Measurements from ENCODE around the gene TPST1.

Gene TPST1

GRCh38 chr7:66239467-66239856 is 34.3 kb downstream of the TPST1 start:
- peak; percentile 27 for DNase-seq

GRCh38 chr7:66245008-66245407 is 39.9 kb downstream of the TPST1 start:
- DNase-seq: no peak

DNA sequence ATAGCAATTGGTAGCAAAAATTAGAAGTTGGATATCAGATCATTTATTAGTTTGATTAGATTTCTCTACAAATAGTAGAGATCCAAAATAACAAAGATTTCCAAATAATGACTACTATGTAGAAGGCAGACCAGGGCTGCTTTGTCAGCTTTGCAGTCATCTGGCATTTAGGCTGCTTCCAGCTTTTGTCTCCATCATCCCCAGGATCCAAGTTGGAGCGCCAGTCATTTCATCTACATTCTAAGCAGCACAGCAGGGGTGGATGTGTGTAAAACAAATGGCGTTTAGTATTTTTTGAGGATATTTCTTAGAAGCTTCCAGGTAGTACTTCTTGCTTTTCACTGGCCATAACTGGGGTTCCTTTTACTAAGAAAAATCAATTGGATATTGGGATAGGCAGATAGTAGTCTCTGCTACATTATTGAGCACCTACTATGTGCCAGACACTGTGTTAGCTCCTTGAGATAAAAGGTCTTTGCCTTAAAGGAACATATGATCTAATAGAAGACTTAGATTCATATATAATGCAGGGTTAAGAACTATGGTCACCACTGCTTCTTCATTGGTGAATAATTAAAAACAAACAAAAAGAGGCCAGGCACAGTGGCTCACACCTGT is 41.5 kb downstream of the TPST1 start:
- peak; percentile 19 for DNase-seq

- DNase-seq: peak; percentile 11
Observed at GRCh38 chr7:66247380-66248078, 42.4 kb downstream of the TPST1 start.

DNA sequence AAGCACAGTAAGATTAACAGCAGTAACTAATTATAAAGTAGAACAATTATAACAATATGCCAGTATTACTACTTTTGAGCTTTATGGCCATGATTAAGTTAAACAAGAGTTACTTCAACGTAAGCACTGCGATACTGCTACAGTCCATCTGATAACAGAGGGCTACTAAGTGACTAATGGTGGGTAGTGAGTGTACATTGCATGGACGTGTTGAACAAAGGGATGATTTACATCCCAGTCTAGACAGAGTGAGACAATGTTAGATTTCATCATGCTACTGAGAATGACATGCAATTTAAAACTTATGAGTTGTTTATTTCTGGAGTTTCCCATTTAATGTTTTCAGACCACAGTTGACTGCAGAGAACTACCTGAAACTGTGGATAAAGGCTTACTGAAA is 45.6 kb downstream of the TPST1 start:
- DNase-seq: peak; percentile 70

- DNase-seq: peak; percentile 32
Observed at GRCh38 chr7:66255534-66256100, 50.5 kb downstream of the TPST1 start.

DNA sequence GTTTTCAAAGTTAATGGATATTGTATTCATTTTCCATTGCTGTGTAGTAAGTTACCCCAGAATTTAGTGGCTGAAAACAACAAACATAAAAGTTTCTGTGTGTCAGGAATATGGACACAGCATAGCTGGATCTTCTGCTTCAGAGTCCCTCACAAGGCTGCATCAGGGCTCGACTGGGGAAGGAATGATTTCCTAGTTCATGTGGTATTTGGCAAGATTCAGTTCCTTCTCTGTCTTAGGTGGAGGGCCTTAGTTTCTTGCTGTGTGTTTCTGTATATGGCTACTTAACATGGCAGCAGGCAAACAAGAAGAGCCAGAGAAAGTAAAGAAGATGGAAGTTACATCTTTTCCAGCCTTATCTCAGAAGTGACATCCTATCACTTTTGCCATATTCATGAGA is 51.1 kb downstream of the TPST1 start:
- DNase-seq: no peak

DNA sequence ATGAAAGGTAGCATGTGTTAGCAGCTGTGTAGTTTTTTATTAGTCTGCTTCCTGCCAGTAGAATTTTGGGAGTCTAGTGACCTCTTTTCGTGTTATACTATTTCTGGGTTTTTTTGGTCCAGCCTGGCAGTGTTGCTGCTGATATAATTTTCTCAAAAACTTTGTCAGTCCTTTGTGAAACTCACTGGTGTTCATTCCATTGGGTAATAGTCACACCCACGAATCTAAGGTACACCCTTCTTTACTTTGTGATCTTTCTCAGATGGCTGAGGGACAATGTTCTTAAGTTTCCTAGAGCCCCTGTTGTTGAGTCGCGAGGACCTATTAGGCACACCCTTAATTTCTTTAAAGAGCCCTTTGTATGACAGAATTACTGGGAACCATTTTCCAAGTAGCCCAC is 52.3 kb downstream of the TPST1 start:
- peak; percentile 14 for DNase-seq

- DNase-seq: peak; percentile 21
Observed at GRCh38 chr7:66258409-66258808, 53.3 kb downstream of the TPST1 start.

GRCh38 chr7:66261941-66262340 is 56.8 kb downstream of the TPST1 start:
- DNase-seq: no peak

DNA sequence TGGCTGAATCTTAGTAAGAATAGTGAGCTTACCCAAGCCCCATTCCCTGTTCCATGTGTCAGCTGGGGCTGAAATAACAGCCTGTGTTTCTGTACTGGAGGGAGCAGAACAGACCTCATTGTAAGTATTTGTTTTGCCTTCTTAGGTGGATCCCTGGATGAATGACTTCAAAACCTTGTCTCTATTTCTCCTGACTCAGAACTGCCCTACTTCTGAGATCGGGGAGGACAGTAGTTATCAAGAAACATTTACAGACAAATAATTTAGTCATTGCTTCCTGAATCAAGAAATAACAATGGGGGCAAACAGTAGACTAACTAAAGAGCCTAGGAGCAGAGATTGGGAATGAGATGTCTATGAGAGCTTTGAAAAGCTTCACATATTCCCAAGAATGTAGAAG is 58.8 kb downstream of the TPST1 start:
- no peak for DNase-seq

- DNase-seq: peak; percentile 40
Observed at GRCh38 chr7:66265566-66265965, 60.4 kb downstream of the TPST1 start.

DNA sequence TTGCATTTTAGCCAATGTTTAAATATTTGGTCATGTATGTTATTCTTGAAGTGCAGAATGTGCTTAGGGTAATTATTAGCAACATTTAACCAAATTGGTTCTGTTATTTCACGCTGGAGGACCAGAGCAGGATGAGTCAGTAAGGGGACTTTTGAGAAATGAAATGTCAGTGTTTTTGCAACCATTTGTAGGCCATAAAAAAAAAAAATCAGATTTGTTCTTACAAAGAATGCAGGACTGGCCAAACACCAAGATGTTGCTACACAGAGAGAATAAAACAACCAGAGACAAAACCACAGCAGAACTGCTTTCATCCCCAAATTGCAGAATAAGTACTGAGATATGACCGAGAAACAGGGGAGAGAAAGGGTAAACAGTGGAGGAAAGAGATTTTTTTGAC is 62.1 kb downstream of the TPST1 start:
- peak; percentile 76 for DNase-seq

DNA sequence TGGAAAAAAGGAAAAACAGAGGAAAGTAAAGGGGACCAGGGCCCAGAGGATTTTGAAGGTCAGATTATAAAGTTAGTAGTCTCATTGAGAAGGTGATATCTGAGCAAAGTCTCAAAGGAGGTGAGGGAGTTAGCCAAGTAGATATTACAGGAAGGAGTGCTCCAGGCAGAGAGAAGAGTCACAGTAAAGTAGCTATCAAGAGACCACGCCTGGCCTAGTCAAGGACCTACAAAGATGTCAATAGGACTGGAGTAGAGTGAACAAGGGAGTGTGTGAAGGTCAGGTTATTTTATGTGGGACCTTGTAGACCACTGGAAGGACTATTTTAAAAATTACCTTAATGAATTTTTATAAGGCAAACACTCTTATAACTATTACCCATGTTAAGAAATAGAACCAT is 64.8 kb downstream of the TPST1 start:
- DNase-seq: no peak

DNA sequence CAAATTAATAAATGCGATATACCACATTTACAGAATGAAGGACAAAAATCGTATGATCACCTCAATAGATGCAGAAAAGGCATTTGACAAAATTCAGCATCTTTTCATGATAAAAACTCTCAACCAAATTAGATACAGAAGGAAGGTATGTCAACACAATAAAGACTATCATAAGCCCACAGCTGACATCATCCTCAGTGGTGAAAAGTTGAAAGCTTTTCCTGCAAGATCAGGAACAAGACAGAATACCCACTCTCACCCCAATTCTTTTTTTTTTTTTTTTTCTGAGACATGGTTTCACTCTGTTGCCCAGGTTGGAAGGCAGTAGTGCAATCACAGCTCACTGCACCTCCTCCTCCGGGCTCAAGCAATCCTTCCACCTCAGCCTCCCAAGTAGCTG is 67.2 kb downstream of the TPST1 start:
- no peak for DNase-seq

GRCh38 chr7:66276363-66276762 is 71.2 kb downstream of the TPST1 start:
- no peak for DNase-seq

DNA sequence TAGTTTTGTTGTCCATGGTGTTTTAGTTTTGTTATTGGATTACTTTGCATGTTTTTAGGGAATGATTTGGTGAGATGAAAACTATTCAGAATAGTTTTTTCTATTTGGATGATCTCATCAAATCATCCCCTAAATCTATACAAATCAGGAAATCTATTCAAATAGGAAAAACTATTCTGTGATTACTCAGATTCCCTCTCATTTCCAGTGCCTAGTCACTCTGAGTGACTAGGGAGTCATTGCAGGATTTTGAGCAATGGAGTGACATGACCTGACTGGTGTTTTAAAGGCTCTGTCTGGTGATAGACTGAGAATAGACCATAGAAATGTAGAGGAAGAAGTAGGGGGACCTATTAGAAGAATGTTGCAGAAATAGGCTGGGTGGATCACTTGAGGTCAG is 72.4 kb downstream of the TPST1 start:
- no peak for DNase-seq

- DNase-seq: no peak
Observed at GRCh38 chr7:66279912-66280311, 74.8 kb downstream of the TPST1 start.

GRCh38 chr7:66281678-66282590 is 76.8 kb downstream of the TPST1 start:
- DNase-seq: peak; percentile 99

DNA sequence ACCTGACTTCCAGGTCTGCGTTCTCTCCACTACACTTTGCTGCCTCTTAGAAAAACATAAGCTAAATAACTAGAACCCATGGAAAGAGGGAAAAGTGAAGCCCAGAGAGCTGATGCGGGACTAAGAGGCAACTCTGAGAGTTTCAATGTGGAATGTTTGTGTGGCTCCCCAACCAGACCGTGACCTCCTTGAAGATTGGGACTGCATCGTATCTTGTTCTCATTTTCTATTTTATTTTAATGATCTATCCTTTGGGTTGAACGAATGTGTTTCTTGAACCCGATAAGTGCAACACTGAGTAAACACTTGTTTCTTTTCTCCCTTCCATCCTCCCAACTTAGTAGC is 77.4 kb downstream of the TPST1 start:
- DNase-seq: no peak

DNA sequence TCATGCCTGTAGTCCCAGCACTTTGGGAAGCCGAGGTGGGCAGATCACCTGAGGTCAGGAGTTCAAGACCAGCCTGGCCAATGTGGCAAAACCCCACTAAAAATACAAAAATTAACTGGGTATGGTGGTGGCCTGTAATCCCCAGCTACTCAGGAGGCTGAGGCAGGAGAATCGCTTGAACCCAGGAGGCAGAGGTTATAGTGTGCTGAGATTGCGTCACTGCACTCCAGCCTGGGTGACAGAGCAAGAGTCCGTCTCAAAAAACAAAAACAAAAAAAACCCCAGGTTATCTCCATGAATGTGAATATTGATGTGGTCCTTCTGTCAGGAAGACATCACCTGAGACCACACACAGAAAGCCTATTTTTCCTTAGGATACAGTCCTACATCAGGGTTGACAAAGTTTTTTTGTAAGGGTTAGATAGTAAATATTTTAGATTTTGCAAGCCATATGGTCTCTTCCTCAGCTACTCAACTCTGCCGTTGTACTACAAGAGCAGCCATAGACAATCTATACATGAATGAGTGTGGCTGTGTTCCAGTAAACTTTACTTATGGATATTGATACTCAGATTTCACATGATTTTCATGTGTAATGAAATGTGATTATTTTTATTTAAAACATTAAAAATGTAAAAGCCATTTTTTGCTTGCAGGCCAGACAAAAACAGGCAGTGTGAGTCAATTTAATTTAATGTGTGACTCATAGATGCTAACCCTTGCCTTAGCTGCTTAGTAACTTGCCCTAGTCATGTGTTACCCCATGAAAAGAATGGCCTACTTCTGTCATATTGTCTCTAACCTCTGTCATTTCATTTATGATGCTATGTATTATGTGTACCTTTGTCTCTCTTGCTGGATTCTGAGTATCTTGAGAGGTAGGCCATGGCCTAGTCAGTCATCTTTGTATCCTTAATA is 78.1 kb downstream of the TPST1 start:
- DNase-seq: peak; percentile 86

- no peak for DNase-seq
Observed at GRCh38 chr7:66296001-66296521, 90.9 kb downstream of the TPST1 start.

Data from fibroblast of skin of back (primary cell).